GM18526 (cell line): ENCODE results near the gene SLC17A7.

Experiments used
- POLR2A ChIP-seq: IDR thresholded peaks from 3 replicates; pipeline ENCODE4 v1.6.1; 2011; ENCODE audit not compliant: insufficient read length; ENCODE audit errors: extremely low read depth

SLC17A7 gene

DNA sequence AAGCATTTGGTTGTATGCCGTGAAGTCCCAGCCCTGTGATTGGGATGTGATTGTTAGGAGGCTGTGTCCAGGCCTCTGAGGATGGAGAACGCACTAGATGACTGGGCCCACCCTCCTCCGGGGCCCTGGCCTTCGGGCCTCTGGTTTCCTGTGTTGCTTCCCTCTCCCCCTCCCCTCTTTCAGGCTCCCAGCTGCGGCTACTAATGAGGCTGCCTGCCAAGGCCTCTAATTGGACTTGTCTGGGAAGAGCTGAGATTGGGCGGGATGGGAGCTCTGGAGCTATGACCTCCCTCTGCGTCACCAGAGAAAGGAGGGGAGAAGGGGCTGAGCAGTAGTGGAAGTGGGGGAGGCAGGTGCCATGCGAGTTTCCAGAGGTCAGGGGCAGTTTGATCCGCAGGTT, 28.0 kb downstream of the SLC17A7 start:
- TF ChIP-seq POLR2A = no peak

DNA sequence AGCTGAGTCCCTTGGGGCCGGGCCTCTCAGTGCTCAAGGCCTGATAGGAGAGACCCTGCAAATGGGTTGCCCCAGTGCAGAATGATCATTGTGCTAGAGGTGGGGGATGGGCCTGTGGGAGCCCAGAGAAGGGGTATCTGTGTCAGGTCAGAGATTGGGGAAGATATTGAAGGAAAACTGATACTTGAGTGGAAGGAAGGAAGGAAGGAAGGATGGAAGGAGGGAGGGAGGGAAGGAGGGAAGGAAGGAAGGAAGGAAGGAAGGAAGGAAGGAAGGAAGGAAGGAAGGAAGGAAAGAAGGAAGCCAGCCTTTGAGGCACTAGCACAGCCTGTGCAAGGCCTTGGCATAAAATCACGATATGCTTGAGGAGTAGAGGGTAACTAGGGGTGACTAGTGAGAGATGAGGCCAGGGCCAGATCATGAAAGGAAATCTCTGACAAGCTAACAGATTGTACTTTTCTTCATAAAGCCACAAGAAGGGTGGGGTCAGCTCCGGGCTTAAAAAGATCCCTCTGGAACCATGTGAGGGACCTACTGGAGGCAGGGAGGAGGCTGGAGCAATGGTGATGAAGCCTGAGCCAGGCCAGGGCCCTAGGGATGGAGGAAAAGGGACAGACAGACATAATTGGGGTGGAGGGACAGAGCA, 29.5 kb downstream of the SLC17A7 start:
- no peak for TF ChIP-seq POLR2A

DNA sequence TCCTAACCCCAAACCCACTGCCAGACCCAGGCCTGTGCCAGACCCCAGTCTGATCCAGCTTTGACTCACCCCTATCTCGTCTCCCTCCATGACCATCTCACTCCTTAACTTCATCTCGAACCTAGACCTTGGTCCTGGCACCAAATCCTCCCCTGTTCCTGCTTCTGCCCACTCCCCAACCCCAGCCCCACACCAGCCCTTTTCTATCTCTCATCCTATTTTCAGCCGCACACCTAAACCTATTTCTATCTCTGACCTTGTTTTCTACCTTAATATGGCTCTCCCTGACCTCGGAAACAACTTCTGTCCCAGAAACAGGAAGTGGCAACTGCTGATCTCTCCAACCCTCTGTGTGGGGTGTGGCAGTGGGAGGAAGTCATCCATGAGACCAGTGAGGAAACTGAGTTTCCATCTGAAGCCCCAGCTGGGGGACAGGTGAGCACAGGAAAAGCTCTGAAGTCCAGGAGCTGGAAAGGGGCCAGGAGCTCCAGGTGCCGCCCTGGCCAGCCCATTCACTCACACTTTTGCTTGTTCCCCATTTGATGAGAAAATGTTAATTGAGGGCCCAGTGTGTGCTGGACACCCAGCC, 31.8 kb downstream of the SLC17A7 start:
- TF ChIP-seq POLR2A = no peak

DNA sequence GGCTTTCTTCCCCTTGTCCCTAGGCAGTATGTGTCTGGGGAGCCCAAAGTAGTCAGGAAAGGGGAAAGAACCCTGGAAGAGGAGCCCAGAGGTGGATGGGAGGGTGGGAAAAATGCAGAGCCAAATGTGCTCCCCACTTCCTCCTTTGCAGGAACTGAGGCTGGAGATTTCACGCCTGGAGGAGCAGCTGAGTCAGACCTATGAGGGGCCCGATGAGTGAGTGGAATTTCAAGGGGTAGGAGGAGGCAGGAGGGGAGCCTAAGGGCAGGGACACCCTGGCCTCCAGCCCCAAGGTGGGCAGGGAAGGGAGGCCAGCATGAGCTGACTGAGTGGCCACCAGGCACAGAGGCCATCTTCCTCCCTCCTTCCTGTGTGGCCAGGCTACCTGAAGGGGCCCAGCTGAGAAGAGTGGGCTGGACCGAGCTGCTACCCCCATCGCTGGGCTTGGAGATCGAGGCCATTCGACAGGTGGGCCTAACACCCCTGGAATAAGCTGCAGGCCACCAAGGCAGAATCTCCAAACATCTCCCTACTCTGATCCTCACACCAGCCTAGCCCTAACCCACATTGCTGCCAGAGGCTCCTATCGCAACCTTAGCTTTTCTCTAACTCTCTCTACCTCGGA, 32.4 kb downstream of the SLC17A7 start:
- TF ChIP-seq POLR2A = no peak

DNA sequence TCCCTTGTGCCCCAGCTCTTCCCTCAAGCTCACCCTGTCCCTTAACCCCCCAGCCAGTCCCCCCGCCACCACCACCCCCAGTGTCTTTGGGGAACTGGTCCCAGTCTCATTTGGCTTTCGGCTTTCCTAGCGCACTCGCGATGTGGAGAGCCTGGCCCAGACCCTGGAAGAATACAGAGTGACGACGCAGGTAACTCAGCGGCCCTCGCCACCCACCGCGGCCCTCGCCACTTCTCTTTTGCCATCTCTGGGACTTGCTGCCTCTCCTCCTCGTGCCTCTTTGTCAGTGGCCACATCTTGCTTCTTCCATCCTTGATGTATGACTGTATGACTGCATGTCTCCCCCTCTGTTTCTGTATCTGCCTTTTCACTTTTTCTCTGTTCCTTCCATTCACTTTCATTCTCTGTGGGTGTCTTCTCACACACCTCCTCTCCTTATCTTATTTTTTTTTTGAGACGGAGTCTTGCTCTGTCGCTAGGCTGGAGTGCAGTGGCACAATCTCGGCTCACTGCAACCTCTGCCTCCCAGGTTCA, 33.8 kb downstream of the SLC17A7 start:
- no peak for TF ChIP-seq POLR2A

DNA sequence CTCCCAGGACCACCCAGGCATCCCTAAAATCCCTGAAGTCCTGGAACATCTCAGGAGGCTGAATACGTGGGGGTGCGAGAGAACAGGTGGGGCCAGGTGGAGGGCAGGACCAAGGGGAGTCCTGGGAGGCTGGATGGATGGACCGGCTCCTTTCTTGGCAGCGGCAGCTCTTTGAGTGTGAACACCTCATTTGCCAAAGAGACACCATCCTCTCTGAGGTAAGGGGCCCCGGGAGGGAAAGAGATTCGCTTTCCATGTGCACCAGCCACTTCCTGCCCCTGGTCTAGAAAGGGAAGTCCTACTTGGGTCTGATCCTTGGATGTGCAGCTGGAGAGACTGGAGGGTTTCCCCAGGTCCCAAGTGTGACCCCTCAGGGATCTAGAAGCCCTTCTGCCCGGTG, 34.2 kb downstream of the SLC17A7 start:
- TF ChIP-seq POLR2A = no peak

DNA sequence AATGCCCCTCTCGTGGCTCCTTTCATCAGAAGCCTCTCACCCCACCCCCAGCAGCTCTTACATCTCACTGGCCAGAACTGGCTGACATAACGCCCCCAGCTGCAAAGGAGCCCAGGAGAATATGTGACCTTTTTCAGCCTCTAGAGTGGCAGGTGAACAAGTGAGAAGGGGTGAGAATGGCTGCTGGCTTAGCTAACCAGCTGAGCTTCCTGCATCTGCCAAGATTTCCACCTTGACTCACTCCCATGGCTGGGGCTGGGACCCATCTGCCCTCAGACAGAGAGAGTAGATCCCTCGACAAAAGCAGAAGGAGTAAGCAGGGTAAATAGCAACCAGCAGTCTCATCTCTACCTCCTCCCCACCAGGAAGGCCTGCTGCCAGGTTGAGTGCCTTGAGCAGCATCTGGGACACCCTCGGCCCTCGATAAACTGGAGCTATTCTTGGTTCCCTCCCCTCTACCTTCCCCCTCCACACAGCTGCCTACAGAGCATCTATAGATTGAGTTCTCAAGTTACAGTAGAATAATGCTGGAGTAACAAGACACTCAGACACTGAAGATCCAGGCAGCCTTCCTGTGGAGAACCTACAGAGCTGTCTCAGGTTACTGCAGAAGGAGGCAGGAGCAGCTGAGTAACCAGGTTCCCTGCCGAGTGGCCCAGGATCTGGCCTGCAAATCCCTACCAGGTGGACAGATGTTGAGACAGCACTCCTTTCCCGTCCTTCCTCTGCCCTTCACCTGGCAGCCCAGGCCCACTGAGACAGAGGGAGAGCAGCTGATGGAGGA, 37.7 kb downstream of the SLC17A7 start:
- TF ChIP-seq POLR2A = no peak

DNA sequence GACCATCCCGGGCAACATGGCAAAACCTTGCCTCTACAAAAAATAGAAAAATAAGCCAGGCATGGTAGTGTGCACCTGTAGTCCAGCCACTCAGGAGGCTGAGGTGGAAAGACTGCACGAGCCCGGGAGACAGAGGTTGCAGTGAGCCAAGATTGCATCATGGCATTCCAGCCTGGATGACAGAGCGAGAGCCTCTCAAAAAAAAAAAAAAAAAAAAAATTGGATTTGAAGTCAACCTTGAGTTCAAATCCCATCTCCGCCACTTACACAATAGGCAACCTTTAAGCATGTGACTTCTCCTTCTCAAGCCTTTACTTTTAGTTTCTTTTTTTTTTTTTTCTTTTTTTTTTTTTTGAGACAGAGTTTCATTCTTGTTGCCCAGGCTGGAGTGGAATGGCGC, 41.3 kb downstream of the SLC17A7 start:
- TF ChIP-seq POLR2A = no peak

DNA sequence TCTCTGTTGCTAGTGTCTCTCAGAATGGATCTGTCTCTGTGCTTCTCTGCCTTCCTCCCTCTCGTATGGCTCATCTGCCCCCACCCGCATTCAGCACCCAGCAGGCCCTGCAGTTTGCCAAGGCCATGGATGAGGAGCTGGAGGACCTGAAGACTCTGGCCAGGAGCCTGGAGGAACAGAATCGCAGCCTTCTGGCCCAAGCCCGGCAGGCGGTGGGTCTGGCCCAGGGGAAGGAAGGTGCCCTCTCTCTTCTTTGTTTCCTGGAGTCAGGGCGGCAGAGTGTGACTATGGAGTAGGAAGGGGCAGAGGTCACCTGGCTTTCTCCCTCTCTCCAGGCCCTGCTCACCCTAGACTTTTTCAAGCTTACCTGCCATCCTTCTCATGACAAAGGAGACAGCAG, 42.4 kb downstream of the SLC17A7 start:
- no peak for TF ChIP-seq POLR2A

DNA sequence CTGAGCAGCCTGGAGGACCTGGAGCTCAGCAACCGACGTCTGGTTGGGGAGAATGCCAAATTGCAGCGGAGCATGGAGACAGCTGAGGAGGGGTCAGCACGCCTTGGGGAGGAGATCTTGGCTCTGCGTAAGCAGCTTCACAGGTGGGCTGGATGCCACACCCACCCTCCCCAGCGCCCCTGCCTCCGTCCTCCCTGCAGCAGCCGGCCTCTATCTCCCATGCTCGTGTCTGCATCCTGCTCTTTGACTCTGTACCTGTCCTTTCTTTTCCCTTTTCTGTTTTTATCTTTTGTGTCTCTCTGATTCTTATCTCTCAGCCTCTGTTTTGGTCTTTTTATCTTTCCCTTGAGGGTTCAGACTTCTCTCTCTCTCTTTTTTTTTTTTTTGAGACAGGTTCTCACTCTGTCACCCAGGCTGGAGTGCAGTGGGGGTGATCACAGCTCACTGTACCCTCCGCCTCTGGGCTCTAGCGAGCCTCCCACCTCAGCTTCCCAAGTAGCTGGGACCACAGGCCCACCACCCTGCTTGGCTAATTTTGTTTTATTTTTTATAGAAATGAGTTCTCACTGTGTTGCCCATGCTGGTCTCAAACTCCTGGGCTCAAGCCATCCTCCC, 43.2 kb downstream of the SLC17A7 start:
- TF ChIP-seq POLR2A = no peak

DNA sequence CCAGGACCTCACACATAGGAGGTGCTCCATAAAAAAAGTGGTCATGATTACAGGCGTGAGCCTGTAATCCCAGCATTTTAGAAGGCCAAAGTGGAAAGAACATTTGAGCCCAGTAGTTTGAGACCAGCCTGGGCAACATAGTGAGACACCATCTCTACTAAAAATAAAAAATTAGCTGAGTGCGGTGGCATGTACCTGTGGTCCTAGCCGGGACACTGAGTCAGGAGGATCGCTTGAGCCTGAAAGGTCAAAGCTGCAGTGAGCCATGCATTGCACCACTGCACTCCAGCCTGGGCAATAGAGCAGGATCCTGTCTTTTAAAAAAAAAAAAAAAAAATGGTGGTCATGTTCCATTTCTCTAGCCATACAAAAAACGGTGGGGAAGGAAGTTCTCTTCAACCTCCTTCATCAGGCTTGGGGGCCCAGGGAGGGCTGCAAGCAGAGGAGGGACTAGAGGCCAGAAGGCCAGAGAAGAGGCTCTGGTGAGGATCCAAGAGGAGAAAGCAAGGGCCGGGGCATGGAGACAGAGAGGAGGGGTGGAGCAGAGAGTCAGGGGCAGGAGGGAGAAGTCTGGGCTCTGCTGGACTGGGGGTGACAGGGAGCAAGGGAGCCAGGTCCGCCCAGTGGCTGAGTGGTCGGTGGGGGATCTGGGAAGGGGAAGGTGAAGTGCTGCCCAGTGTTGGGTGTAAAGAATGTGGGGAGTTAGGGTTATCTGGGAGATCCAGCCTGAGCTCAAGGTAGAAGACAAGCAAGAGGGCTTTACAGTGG, 44.4 kb downstream of the SLC17A7 start:
- TF ChIP-seq POLR2A = no peak

DNA sequence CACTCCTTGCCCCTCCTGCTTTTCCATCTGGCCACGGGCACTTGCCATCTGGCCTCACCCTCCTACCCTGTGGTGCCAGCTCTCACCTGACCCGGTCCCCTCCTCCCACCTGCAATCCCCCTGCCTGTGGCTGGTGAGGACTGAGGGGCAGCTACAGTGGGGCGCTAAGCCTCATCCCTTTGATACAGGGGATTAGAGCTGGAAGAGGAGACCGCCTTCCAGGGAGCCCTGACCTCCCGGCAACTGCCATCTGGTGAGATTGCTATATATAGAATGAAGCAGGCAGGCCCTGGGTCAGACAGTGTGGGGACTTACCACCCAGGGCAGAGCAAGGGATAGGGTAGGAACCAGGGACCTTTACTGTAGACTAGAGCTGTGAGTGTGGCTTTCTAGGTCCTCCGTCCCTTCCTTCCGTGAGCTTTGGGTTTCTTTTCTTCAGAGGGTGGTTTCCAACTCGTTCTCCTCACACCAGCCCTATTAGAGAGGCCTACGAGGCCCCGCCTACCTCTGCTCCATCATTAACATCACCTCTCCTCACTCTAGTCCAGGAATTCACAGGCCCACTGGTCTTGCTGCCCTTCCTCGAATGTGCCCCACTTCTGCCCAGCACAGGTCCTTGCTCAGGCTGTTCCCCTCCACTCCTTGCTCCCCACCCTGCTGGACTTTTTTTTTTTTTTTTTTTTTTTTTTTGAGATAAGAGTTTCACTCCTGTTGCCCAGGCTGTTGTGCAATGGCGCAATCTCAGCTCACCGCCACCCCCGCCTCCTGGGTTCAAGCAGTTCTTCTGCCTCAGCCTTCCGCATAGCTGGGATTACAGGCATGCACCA, 45.5 kb downstream of the SLC17A7 start:
- no peak for TF ChIP-seq POLR2A

DNA sequence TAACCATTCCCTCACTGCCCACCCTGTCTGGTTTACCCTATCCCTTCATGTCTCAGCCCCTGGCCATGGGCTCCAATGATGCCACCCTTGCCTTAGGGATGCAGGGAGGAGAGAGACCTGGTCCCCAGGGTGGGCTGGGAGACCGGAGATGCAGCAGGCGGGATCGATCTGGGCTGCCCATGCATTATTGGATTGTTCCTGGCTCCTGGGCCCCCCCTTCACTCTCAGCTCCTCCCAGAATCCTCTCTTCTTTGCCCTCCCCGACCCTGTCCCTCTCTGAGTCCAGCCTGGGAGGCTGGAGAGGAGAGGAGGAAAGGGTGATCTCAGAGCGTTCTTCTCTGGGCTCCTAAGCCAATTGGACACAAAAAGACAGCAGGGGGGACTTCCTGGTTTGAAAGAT, 47.4 kb downstream of the SLC17A7 start:
- no peak for TF ChIP-seq POLR2A
